Trophoblast cell (in vitro differentiated cells and primary cell): ENCODE measurements around the gene MYO1E.

Experiments
- DNase-seq, 2 donors: peaks; one replicate each; pipeline ENCODE4 v3.0.0-alpha.2; 2016
- H2AFZ ChIP-seq: 2 replicates; pipeline ENCODE4 v1.6.1; 2013; ENCODE audit warnings: low read length, moderate library complexity, mild to moderate bottlenecking; ENCODE audit not compliant: insufficient read depth, poor library complexity
- H2AK5ac ChIP-seq: 2 replicates; pipeline ENCODE4 v1.6.1; 2013; ENCODE audit warnings: mild to moderate bottlenecking, low read length
- H2BK120ac ChIP-seq: 2 replicates; pipeline ENCODE4 v1.6.1; 2013; ENCODE audit warnings: low read length, mild to moderate bottlenecking, moderate library complexity; ENCODE audit not compliant: insufficient read depth, poor library complexity
- H2BK12ac ChIP-seq: 2 replicates; pipeline ENCODE4 v1.6.1; 2013; ENCODE audit warnings: mild to moderate bottlenecking, low read length, moderate library complexity
- H2BK5ac ChIP-seq: 2 replicates; pipeline ENCODE4 v1.6.1; 2013; ENCODE audit warnings: low read length, low read depth, moderate library complexity, mild to moderate bottlenecking; ENCODE audit not compliant: poor library complexity
- H3K14ac ChIP-seq: 2 replicates; pipeline ENCODE4 v1.6.1; 2013; ENCODE audit warnings: mild to moderate bottlenecking, low read length
- H3K18ac ChIP-seq: 2 replicates; pipeline ENCODE4 v1.6.1; 2013; ENCODE audit warnings: mild to moderate bottlenecking, low read length
- H3K23ac ChIP-seq: 2 replicates; pipeline ENCODE4 v1.6.1; 2013; ENCODE audit warnings: low read length
- H3K27ac ChIP-seq: 2 replicates; pipeline ENCODE4 v1.5.1; 2013; ENCODE audit warnings: low read depth, mild to moderate bottlenecking, inconsistent platforms, low read length, moderate library complexity
- H3K27me3 ChIP-seq: 2 replicates; pipeline ENCODE4 v1.6.1; 2013; ENCODE audit warnings: inconsistent platforms, mild to moderate bottlenecking, low read length, moderate library complexity; ENCODE audit not compliant: insufficient read depth
- H3K36me3 ChIP-seq, 2 experiments: 1 replicate in 1 of 2; 2 replicates in 1 of 2; pipeline ENCODE4 v1.6.1; 2013; ENCODE audit warnings: low read length in 2 of 2, mild to moderate bottlenecking in 2 of 2, moderate library complexity in 1 of 2; ENCODE audit not compliant: insufficient read depth in 2 of 2, control insufficient read depth in 1 of 2
- H3K4ac ChIP-seq: 2 replicates; pipeline ENCODE4 v1.6.1; 2013; ENCODE audit warnings: low read depth, mild to moderate bottlenecking, low read length, moderate library complexity
- H3K4me1 ChIP-seq, 2 experiments: 1 replicate in 1 of 2; 2 replicates in 1 of 2; pipeline ENCODE4 v1.6.1; 2013; ENCODE audit warnings: low read length in 2 of 2, mild to moderate bottlenecking in 2 of 2, moderate library complexity in 1 of 2; ENCODE audit not compliant: insufficient read depth in 2 of 2, control insufficient read depth in 1 of 2
- H3K4me2 ChIP-seq: 2 replicates; pipeline ENCODE4 v1.6.1; 2013; ENCODE audit warnings: inconsistent platforms, mild to moderate bottlenecking, low read length, moderate library complexity
- H3K4me3 ChIP-seq: 2 replicates; pipeline ENCODE4 v1.5.1; 2013; ENCODE audit warnings: mild to moderate bottlenecking, low read depth, low read length, inconsistent platforms
- H3K79me1 ChIP-seq: one replicate; pipeline ENCODE4 v1.6.1; 2013; ENCODE audit warnings: low read length
- H3K79me2 ChIP-seq: 2 replicates; pipeline ENCODE4 v1.6.1; 2013; ENCODE audit warnings: low read length, mild to moderate bottlenecking; ENCODE audit not compliant: control insufficient read depth, insufficient read depth, poor library complexity
- H3K9ac ChIP-seq: 2 replicates; pipeline ENCODE4 v1.6.1; 2013; ENCODE audit warnings: mild to moderate bottlenecking, low read length
- H3K9me3 ChIP-seq: 2 replicates; pipeline ENCODE4 v1.6.1; 2013; ENCODE audit warnings: low read depth, mild to moderate bottlenecking, control low read depth, inconsistent platforms, low read length; ENCODE audit not compliant: insufficient read depth
- H4K12ac ChIP-seq: 2 replicates; pipeline ENCODE4 v1.6.1; 2013; ENCODE audit warnings: low read depth, mild to moderate bottlenecking, low read length, moderate library complexity
- H4K8ac ChIP-seq: 2 replicates; pipeline ENCODE4 v1.6.1; 2013; ENCODE audit warnings: low read depth, mild to moderate bottlenecking, low read length, moderate library complexity
- H4K91ac ChIP-seq: one replicate; pipeline ENCODE4 v1.6.1; 2013; ENCODE audit warnings: low read depth, mild to moderate bottlenecking, low read length, moderate library complexity
- WGBS: extraction: QIAGEN DNeasy Blood & Tissue Kit; methylation state at CpG from one replicate; pipeline ENCODE4 v1.1.7; 2013; ENCODE audit warnings: missing lambda C conversion rate; ENCODE audit not compliant: insufficient read length, insufficient coverage; ENCODE audit errors: extremely low coverage; 5-methylcytosine and 5-hydroxymethylcytosine counted together

The MYO1E gene

GRCh38 chr15:59273234-59273633 lies 99.4 kb downstream of the MYO1E start:
- H2AK5ac ChIP-seq: no peak overlapping the region
- no peak overlapping the region for H2BK5ac ChIP-seq
- H3K18ac ChIP-seq: no peak overlapping the region
- H3K4me2 ChIP-seq: no peak overlapping the region
- no peak overlapping the region for H4K8ac ChIP-seq
- no peak overlapping the region for H4K91ac ChIP-seq
- peaks cover 2% of the 10 kb centered on the region for H3K79me2 ChIP-seq
- no peaks in the 10 kb centered on the region for H3K9me3 ChIP-seq
- no peak overlapping the region for H2AFZ ChIP-seq
- H4K12ac ChIP-seq: no peak overlapping the region
- no peak overlapping the region for H3K14ac ChIP-seq
- no peak overlapping the region for H3K23ac ChIP-seq
- H3K9ac ChIP-seq: no peak overlapping the region
- no peaks in the 10 kb centered on the region for H3K27me3 ChIP-seq
- no peaks in the 10 kb centered on the region for H3K36me3 ChIP-seq
- H3K27ac ChIP-seq: no peak overlapping the region
- DNase-seq: no peak
- H2BK120ac ChIP-seq: no peak overlapping the region
- H3K79me1 ChIP-seq: peaks cover 6% of the 10 kb centered on the region
- no peak overlapping the region for H3K4me3 ChIP-seq
- H3K4me1 ChIP-seq: peaks cover 4 to 6% of the 10 kb centered on the region in 2 experiments
- H2BK12ac ChIP-seq: no peak overlapping the region
- no CpG with 5 or more reads among the region's 4 CpGs for WGBS
- no peak overlapping the region for H3K4ac ChIP-seq

- Histone ChIP-seq H2AFZ (no peak overlapping the region), H3K4ac (no peak overlapping the region), H3K14ac (no peak overlapping the region), H3K79me2 (peaks cover 2% of the 10 kb centered on the region), H4K91ac (no peak overlapping the region), H3K23ac (no peak overlapping the region), H3K79me1 (peaks cover 6% of the 10 kb centered on the region), H3K4me1 (peaks cover 3 to 4% of the 10 kb centered on the region in 2 experiments), H3K27ac (no peak overlapping the region), H2BK12ac (no peak overlapping the region), H4K12ac (no peak overlapping the region), H3K36me3 (peaks cover 0 to 2% of the 10 kb centered on the region in 2 experiments), H3K9me3 (no peaks in the 10 kb centered on the region), H3K4me2 (no peak overlapping the region), H2AK5ac (no peak overlapping the region), H3K27me3 (no peaks in the 10 kb centered on the region), H3K9ac (no peak overlapping the region), H3K18ac (no peak overlapping the region), H2BK5ac (no peak overlapping the region), H4K8ac (no peak overlapping the region), H3K4me3 (no peak overlapping the region), H2BK120ac (no peak overlapping the region)
- no CpG with 5 or more reads among the region's 7 CpGs for WGBS
- DNase-seq: no peak
These were observed 101.0 kb downstream of the MYO1E start for GRCh38 chr15:59271595-59272201.

- no peak overlapping the region for H3K4ac ChIP-seq
- H3K79me1 ChIP-seq: no peaks in the 10 kb centered on the region
- no peak overlapping the region for H2BK120ac ChIP-seq
- no peak overlapping the region for H2AK5ac ChIP-seq
- no peak overlapping the region for H2AFZ ChIP-seq
- no peak overlapping the region for H3K23ac ChIP-seq
- H2BK12ac ChIP-seq: no peak overlapping the region
- H3K27me3 ChIP-seq: no peaks in the 10 kb centered on the region
- H3K36me3 ChIP-seq: peaks cover 0 to 2% of the 10 kb centered on the region in 2 experiments
- H3K4me1 ChIP-seq: no peaks in the 10 kb centered on the region
- no peak overlapping the region for H4K12ac ChIP-seq
- WGBS: no CpG with 5 or more reads among the region's 10 CpGs
- no peak overlapping the region for H3K14ac ChIP-seq
- no peak overlapping the region for H4K91ac ChIP-seq
- H4K8ac ChIP-seq: no peak overlapping the region
- H3K79me2 ChIP-seq: no peaks in the 10 kb centered on the region
- H3K27ac ChIP-seq: no peak overlapping the region
- H3K9me3 ChIP-seq: no peaks in the 10 kb centered on the region
- no peak overlapping the region for H3K4me3 ChIP-seq
- DNase-seq: no peak
- H3K18ac ChIP-seq: no peak overlapping the region
- H3K4me2 ChIP-seq: no peak overlapping the region
- H3K9ac ChIP-seq: no peak overlapping the region
- H2BK5ac ChIP-seq: no peak overlapping the region
These were observed 103.7 kb downstream of the MYO1E start for GRCh38 chr15:59268852-59269407.

- no peak for DNase-seq
- no peak overlapping the region for H3K18ac ChIP-seq
- no peaks in the 10 kb centered on the region for H3K9me3 ChIP-seq
These were observed 104.4 kb downstream of the MYO1E start for GRCh38 chr15:59268168-59268851.

More at GRCh38 chr15:59268168-59268851, 104.4 kb downstream of the MYO1E start:
- Histone ChIP-seq H2AK5ac (no peak overlapping the region), H2BK120ac (no peak overlapping the region), H3K79me2 (no peaks in the 10 kb centered on the region), H3K14ac (no peak overlapping the region), H2BK12ac (no peak overlapping the region), H3K27me3 (no peaks in the 10 kb centered on the region), H2BK5ac (no peak overlapping the region), H3K4me3 (no peak overlapping the region), H3K23ac (no peak overlapping the region), H3K4ac (no peak overlapping the region), H4K91ac (no peak overlapping the region), H4K8ac (no peak overlapping the region), H2AFZ (no peak overlapping the region), H3K4me2 (no peak overlapping the region), H3K4me1 (no peaks in the 10 kb centered on the region), H3K36me3 (peaks cover 0 to 2% of the 10 kb centered on the region in 2 experiments), H3K9ac (no peak overlapping the region), H4K12ac (no peak overlapping the region), H3K79me1 (no peaks in the 10 kb centered on the region), H3K27ac (no peak overlapping the region)
- WGBS: no CpG with 5 or more reads among the region's 3 CpGs
